Stimulated activated CD8-positive, alpha-beta memory T cell treated with anti-CD3 and anti-CD28 coated beads, Interleukin-4, amount 100 ng/mL, for 1 hour (primary cell): ENCODE results near the gene RAD54L2.
"Not testable (repeated sequence)": the region's sequence is repeated elsewhere in the genome, so short reads cannot be mapped to it uniquely, and the experiment has no call there.

Experiments
- DNase-seq, 2 donors: peaks; one replicate each; pipeline ENCODE4 v3.0.0-alpha.2; 2020; ENCODE audit warnings: low read depth in 2 of 2, low spot score in 1 of 2

Gene RAD54L2

GRCh38 chr3:51542596-51542995 is 4.1 kb downstream of the RAD54L2 start:
- not testable (repeated sequence) for DNase-seq

GRCh38 chr3:51544011-51544775 is 5.7 kb downstream of the RAD54L2 start:
- no peak for DNase-seq

GRCh38 chr3:51547274-51547673 is 8.8 kb downstream of the RAD54L2 start:
- DNase-seq = no peak

GRCh38 chr3:51549311-51549710 is 10.8 kb downstream of the RAD54L2 start:
- no peak for DNase-seq

- no peak for DNase-seq
Observed at GRCh38 chr3:51550080-51550819, 11.7 kb downstream of the RAD54L2 start.

GRCh38 chr3:51557993-51558392 is 19.5 kb downstream of the RAD54L2 start:
- no peak for DNase-seq

- DNase-seq = no peak
Observed at GRCh38 chr3:51559411-51559888, 20.9 kb downstream of the RAD54L2 start.

GRCh38 chr3:51559961-51560360 is 21.4 kb downstream of the RAD54L2 start:
- DNase-seq = no peak

- not testable (repeated sequence) for DNase-seq
Observed at GRCh38 chr3:51562403-51562802, 23.9 kb downstream of the RAD54L2 start.

GRCh38 chr3:51568036-51568435 is 29.5 kb downstream of the RAD54L2 start:
- DNase-seq = no peak

GRCh38 chr3:51568996-51569395 is 30.5 kb downstream of the RAD54L2 start:
- DNase-seq = no peak

GRCh38 chr3:51578238-51578637 is 39.7 kb downstream of the RAD54L2 start:
- no peak for DNase-seq

GRCh38 chr3:51580418-51580817 is 41.9 kb downstream of the RAD54L2 start:
- DNase-seq = no peak

- no peak for DNase-seq
Observed at GRCh38 chr3:51581524-51581923, 43.0 kb downstream of the RAD54L2 start.

GRCh38 chr3:51585197-51585596 is 46.7 kb downstream of the RAD54L2 start:
- DNase-seq = no peak

GRCh38 chr3:51585871-51586270 is 47.4 kb downstream of the RAD54L2 start:
- no peak for DNase-seq
